ENCODE measurements around the gene TTC22.

TTC22 gene

DNA sequence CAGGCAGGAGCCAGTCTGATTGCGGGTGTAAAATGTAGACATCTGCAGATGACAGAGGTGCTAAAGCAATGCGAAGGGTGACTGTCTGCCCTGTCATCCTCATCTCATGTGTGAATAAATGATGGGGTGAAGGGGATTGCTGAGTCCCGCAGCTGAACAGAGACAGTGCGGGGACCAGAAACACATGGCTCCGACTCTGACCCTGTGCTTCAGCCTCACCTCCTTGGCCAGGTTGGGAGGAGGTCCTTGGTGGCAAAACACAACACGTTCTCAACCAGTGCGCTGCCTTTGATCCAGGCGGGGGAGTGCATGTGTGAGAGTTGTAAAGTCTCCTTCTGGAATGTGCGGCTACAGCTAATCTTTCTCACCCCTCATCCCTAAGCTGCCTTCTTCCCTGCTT, 32.0 kb upstream of the TTC22 start:
- no peak for DNase-seq

DNA sequence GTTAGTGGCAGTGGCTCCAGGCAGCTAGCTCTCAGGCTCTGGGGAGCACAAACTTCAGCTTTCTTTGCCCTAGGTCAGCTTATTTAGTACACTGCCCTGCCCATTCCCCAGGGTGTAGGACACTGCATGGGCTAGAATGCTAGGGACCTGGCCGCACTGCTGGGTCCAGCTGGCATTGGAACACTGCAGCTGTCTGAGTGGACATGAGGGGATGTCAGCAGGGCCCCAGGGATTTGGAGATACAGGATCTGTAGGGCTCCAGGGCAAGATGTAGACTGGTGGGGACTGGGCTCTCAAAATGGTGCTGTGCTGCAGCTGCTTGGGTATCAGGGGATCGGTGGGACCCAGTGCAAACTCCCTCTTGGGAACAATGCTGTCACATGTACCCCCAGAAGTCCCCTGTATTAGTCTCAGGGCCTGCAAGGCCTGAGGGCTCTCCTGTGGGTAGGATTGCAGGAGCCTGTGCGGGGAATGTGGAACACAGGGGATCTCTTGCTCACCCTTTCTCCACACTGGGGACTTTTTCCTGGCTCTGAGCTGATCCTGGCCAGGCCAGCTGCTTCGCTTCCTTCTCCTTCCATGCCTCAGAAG, 25.2 kb upstream of the TTC22 start:
- no peak for DNase-seq

DNA sequence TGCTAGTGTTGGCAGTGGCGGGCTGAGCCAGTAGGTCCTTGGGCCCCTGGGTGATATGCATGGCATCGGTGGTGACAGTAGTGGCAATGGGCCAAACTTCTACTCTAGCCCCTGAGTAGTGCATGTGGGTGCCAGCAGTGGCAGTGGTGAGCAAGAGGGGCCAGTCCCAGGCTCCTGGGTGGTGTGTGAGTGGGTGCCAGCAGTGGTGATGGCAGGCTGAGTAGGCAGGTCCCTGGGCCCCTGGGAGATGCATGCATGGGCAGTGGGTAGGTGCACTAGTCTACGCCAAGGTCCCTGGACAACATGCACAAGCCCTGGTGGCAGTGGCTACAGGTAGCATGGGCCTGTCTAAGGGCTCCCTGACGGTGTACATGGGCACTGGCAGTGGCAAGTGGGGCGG, 24.6 kb upstream of the TTC22 start:
- no peak for DNase-seq

DNA sequence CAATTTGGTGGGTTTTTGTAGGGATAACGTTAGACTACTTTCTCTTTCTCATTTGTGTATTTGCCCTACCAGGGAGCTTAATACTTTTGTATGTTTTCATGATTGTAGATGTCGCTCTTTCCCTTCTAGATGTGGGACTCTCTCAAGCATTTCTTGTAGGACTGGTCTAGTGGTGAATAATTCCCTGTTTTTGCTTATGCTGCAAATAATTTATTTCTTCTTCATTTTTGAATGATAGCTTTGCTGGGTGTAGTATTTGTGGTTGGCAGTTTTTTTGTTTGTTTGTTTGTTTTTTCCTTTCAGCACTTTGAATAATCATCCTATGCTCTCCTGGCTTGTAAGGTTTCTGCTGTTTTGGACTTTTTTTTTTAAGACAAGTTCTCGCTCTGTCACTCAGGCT, 22.5 kb upstream of the TTC22 start:
- DNase-seq, result no peak

DNA sequence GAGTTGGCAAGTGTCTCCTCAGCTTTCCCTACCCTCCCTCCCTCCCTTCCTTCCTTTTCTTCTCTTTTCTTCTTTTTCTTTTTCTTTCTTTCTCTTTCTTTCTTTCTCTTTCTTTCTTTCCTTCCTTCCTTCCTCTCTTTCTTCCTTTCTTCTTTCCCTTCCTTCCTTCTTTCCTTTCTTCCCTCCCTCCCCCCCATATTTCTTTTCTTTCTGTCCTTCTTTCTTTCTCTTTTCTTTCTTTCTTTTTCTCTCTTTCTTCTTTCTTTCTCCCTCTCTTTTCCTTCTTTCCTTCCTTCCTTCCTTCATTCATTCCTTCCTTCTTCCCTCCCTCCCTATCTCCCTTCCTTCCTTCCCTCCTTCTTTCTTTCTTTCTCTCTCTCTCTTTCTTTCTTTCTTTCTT, 18.6 kb upstream of the TTC22 start:
- no peak for DNase-seq

DNA sequence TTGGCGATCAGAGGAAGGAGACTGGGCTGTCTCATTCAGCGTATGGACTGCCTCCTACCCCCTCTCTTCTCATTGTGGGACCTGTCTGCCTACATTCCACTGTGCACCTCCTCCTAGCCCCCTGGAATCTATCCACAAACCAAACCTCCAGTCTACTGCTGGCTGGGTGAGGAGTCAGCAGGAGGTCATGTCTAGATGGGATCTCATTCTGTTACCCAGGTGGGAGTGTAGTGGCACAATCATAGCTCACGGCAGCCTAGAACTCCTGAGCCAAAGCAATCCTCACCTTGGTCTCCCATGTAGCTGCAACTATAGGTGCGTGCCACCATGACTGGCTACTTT, 18.0 kb upstream of the TTC22 start:
- DNase-seq, result no peak

DNA sequence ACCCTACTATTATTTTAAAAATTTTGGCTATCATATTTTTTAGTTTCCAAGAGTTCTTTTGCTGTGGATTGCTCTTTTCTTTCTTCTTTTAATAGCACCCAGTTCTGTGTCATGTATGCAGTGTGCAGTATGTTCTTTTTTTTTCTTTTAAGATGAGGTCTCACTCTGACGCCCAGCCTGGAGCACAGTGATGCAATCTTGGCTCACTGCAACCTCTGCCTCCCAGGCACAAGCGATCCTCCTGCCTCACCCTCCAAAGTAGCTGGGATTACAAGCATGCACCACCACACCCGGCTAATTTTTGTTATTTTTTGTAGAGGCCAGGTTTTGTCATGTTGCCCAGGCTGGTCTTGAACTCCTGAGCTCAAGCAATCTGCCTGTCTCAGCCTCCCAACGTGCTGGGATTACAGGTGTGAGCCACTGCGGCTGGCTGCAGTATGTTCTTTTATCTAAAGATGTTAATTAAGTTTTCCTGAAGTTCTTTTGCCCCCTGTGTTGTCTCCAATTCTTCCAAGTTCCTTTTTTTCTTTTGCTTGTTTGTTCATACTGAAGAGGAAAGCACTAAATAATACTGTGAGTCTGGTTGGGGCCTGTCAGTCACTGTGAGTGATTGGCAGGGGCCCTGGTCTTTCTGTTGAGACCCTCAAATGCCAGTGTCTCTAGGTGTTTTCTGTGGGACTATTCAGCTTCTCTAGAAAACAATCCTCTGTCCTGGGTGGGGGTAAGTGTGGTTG, 17.5 kb upstream of the TTC22 start:
- no peak for DNase-seq

DNA sequence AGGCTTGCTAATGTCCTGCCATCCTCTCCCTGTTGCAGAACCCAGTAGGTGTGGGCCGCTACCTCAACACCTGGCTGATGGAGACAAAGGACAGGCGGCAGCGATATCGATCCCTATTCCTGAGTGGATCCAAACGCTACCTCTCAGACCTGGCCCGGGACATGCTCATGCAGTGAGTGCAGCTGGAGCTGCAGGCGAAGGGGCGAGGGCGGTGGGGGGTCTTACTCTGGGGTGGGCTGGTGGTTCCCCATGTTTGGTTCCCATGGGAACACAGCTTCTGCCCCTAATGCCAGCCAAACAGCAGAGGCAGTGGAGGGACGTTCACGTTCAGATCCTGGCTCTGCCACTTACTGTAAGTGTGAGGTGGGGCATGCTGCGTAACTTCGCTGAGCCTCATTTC, 15.8 kb upstream of the TTC22 start:
- peak; percentile 45 for DNase-seq

DNA sequence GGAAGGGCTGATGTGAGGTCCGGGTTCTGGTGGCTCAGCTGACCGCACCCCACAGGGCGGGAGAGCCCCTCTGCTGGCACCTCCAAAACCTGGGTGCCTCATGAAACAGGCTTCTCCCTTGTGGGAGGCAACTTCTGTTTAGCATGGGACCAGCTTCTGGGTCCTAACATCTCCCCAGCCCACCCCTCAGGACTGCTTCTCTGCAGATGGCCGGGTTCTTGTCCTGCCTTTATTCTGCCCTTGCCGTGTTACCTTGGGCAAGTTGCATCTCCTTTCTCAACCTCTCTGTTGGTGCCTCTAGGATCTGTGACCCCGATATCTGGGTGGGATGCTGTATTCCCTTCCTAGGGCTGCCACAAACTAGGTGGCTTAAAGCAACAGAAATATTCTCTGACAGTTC, 15.0 kb upstream of the TTC22 start:
- no peak for DNase-seq

DNA sequence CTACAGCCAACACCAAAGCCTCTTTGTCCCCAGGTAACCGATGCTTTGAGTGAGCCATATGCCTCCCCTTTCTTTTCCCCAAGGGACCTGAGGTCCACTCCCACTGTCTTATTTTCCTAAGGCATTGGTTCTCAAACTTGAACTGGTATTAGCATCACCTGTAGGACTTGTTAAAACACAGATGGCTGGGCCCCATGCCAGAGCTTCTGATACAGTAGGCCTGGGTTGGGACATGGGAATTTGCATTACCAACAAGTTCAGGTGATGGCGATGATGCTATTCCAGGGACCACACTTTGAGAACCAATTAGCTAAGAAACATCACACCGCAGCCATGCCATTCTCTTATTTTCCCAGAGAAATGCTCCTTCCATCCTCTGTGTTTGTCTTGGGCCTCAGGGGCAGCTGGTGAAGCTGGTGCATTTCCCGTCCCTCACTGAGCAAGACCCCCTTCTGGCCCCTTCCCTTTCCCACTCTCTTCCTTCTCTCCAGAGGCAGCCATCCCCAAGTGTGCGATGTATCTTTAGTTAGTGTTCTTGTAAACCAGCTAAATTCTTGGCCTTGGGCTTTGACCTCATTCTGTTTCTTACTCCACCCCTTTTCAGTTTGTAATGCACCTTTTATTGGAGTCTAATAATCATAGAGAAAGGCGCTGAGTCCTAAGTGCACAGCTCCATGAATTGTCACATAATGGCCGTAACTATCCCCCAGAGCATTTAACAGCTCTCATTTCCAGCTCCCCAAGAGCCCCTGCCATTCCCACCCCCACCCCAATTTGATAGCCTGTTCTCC, 14.2 kb upstream of the TTC22 start:
- no peak for DNase-seq

DNA sequence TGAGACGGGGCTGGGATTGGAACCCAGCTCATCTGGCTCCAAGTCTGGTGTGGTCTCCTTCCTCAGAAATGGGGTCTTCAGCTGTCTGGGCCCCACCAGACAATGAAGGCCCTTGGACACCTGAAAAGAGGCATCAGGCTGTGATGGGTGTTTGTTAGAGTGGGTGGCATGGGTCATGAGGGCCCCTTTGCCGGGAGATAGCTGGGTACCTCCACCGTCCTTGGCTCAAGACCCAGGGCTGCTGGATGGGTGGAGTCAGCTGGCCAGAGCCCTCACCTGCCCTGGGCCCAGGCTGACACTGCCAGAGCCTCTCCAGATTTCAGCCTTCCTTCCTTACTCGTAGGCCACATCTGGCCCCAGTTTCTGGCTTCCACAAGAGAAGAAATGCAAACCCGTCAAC, 13.4 kb upstream of the TTC22 start:
- no peak for DNase-seq

DNA sequence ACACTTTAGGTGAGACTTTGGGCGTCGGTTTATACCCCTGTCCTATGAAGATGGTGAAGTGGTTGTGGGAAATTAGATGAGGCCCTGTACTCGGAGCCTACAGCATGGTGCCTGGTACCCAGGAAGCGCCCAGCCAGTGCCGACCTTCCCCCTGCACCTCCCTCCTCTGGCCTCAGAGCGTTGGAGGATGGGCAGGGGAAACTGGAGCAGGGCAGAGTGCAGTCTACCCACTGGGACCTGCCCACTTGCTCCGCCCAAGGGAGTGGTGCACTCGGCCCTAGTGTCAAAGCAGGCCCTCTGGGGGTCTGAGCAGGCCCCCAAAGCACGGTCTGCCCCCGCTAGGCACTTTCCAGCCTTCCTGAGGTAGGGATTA, 13.0 kb upstream of the TTC22 start:
- DNase-seq, result no peak

DNA sequence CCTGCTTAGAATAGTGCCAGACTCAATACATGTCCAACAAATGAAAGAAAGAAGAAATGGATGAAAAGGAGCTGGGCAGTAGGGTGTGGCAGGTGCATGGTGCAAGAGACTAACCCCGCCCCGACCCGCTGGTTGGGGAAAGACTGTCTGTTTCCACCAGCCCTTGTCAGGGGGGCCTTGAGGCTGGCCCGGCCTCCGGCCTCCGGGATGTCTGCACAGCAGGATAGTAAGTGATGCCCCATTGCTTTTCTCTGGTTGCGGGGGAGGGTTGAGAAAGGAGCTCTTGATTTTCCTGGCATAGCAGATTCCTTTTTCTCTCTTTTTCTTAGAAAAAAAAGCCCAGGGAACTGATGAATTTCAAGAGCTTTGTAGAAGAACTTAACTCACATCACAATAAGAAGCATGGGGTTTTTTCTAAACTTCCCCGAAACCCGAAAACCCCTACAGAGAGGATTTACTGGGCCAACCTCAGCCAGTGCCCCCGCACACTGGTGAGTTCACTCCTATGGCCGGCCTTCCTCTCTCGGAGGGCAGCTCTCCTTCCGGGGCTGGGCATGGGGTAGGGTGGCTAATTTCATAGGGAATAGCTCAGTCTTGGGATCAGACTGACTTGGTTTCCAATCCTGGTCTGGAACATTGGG, 12.5 kb upstream of the TTC22 start:
- DNase-seq, result no peak

DNA sequence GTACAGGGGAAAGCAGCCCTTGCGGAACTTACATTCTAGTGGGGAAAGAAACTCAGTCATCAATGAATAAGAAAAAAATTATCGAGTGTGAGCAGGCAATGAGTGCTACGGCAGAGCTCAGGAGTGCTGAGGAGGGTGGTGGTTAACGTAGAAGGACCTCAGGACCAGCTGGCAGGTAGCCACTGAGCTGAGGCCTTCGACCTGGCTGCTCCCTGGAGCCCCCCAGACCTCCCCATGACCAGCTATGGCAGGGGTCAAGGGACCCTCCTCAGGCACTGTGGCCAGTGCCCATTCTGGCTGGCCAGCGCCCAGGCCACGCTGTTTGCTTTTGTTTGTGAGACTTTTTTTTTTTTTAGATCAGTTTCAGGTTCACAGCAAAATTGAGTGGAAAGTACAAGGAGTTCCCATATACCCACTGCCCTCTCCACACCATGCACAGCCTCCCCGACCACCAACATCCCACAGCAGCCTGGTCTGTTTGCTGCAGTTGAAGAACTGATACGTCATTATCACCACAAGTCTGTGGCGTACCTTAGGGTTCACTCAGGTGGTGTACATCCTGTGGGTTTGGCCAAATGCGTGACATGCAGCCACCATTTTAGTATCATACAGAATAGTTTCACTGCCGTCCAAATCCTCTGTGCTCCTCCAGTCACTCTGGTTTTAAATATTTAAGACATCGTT, 11.8 kb upstream of the TTC22 start:
- DNase-seq, result no peak

DNA sequence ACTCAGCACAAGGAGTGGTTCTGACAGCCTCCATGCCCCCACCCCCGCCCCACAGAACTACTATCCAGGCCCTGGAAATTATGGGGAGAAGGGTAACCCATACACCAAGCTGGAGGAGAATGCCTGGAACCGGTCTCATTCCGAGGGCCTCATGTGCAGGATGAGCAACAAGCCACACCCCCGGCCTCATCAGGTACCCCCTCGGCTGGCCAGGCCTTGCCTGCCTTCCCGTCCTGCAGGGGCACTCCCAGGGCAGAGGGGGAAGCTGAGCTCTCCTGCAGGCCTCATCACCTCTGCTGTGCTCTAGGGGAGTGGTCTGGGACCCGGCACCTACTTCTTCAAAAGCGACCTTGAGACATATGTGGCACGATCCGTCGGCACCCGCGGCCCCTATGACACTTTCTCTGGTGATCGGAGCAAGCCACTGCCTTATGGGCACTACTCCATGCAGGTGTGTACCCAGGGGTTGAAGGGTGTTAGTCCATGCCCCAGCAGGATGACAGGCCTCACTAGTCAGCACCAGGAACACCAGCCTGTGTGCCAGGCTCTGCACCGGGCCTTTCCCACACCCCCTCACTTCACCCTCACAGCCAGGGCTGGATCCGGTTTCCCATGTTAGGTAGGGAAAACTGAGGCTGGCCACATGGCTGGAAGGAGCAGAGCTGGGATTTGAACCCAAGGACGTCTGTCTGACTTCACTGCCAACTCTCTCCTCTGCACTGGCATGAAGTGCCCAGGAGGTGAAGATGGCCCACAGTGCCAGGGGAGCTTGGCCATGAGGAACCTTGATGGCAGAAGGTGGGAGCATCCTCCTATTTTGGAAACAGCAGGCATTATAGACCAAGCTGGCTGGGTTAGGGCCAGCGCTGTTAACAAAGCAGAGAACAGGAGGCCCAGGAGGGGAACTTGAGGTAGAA, 10.9 kb upstream of the TTC22 start:
- DNase-seq, result no peak

DNA sequence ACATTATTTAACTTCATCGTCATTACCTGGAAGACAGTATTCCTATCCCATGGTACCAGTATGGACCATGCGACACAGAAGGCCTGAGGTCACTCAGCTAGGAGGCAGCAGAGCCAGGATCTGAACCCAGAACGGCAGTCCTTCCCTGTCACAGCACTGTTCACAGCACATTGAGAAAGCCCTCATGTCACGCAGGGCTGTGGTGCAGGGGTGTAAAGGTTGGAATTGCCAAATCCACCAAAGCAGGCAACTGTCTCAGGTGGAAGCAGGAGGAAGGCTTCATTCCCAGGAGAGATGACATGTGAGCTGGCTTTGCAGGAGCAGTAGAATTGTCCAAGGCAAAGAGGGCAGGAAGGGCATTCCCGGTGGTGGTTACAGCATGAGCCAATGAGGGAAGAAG, 9.9 kb upstream of the TTC22 start:
- no peak for DNase-seq

DNA sequence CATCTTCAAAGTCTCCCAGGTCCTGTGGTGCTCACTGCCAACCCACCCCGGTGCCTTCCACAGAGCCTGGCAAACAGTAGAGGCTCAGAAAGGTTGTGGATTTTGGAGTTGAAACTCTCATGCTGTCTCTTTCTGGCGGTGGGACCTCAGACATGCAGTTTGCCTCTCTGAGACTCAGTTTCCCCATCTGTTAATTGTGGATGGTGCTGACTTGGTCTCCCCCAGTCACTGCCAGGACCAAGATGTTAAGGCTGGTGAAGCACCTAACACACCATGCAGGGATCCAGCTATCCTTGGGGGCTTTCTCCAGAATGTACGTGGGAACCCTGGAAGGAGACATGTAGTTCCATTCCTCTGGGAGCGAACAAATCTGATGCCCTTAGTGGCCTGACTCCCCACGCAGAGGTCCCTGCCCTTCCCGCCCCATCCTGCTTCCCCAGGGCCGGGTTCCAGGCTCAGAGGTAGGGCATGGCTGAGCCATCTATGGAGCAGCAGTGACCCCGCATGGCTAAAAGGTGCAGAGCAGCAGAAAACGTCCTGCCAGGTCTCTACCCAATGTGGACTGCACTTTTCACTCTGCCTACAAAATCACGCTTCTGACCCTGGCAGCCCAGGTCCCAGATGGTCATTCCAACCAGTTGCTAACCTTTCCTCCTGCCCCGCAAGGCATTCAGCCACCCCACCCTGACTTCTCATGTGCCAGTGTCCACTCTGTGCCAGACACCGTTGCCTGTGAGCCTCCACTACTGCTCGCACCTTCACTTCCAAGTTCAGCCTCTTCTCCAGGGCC, 9.2 kb upstream of the TTC22 start:
- peak; percentile 53 for DNase-seq

DNA sequence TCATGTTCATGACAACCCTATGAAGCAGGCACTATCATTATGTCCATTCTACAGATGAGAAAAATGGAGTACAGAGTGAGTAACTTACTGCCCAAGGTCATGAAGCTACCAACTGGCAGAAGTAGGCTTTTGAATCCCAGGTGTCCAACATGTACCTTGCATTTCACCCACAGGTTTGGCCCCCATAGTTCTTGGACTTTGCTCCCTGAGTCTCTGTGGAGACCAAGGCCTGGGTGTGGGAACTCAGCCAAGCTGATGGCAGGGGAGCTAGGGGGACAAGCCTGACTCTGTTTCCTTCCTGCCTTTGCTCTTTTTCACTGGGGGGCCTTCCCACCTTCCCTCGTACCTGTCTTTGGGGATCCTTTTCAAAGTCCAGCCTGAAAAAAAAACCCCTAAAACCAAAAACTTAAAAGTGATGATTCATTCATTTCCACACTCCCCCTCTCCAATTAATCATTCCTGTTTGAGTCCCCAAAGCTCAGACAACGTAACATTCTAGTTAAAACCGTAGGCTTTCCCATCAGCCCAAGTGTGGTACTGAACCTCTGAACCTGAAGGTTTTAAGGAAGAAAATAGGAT, 8.5 kb upstream of the TTC22 start:
- DNase-seq, result no peak

DNA sequence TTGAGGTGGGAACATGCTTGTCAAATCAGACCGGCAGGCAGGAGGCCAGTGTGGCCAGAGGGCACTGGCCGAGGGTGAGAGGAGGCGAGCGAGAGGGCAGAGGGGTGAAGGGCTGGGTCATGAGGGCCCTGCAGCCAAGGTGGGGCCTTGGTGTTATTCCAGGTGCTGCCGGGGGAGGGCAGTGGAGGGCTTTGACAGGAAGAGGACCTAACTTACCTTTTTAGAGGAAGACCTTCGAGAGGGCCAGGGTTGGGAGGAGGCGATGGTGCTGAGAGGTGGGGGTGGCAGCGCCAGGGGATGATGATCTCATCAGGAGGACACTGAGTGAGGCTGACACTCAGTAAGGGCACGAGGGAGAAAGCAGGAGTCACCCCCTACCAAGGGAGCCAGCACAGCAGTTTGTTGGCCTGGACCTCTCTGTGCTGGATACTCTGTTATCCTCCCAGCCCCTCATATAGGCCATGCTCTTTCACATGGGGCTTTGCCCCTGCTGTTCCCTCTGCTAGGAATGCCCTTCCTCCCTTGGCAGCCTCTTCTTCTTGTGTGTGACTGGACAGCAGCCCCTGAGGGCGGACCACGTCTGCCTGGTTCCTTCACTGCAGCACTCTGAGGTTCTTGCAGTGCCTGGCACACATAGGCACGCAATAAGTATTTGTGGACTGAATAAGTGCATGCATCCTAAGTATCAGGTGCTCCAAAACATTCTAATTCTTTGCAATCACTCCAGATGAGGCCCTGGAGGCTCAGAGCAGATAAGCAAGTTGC, 7.5 kb upstream of the TTC22 start:
- no peak for DNase-seq

DNA sequence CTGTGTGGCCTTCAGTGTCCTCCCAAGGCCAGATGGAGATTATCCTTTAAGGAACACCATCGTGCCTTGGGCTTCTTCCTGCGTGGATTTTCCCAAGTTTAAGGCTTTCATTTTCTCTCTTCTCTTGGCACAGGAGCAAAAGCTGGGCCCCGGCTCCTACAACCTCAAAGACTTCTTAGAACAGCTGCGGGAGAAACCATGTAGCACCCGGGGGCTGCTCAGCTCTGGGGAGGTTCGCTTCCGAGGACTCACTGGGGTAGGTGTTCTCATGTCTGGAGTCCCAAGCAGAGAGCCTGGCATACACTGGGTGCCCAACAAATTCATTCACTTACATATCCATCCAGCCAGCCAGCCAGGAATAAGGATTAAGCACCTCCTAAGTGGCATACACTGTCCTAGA, 6.6 kb upstream of the TTC22 start:
- no peak for DNase-seq
